ENCODE data around the gene ZGRF1.

DNA sequence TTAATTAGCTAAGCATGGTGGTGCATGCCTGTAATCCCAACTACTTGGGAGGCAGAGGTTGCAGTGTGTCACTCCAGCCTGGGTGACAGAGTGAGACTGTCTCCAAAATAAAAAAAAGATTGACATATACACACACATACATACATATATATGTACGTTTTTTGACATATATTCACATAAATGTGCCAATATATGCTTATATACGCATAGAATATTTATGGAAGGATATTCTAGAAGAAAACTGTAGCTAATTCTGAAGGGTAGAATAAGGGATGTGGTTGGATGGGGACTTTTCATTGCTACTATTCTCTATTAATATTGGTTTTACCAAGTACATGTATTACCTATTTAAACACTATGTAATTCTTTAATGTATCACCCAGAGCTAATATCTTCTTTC lies 19.7 kb downstream of the ZGRF1 start:
- TF ChIP-seq CTCF (IDR thresholded peaks at IDR 0.05; ENCODE audit: low read depth, low read length, poor library complexity, severe bottlenecking) = no peak
- no peak for TF ChIP-seq EZH2phosphoT487 (IDR thresholded peaks at IDR 0.05; ENCODE audit: borderline replicate concordance, low read length)
